ENCODE measurements around the gene TPO. TPM values are rescaled to one million over a fixed set of nuclear protein-coding genes. Genes with fewer than 3 reads are reported as not detected.

The TPO gene
- total RNA-seq, 1 donor from 2014 or later = 52.5 TPM

- Histone ChIP-seq H3K27ac (no peak overlapping the region), H3K4me1 (no peaks in the 10 kb centered on the region), H3K9me3 (no peaks in the 10 kb centered on the region), H3K36me3 (no peaks in the 10 kb centered on the region), H3K4me3 (no peak overlapping the region), H3K27me3 (no peaks in the 10 kb centered on the region)
- TF ChIP-seq, protein P1, sequence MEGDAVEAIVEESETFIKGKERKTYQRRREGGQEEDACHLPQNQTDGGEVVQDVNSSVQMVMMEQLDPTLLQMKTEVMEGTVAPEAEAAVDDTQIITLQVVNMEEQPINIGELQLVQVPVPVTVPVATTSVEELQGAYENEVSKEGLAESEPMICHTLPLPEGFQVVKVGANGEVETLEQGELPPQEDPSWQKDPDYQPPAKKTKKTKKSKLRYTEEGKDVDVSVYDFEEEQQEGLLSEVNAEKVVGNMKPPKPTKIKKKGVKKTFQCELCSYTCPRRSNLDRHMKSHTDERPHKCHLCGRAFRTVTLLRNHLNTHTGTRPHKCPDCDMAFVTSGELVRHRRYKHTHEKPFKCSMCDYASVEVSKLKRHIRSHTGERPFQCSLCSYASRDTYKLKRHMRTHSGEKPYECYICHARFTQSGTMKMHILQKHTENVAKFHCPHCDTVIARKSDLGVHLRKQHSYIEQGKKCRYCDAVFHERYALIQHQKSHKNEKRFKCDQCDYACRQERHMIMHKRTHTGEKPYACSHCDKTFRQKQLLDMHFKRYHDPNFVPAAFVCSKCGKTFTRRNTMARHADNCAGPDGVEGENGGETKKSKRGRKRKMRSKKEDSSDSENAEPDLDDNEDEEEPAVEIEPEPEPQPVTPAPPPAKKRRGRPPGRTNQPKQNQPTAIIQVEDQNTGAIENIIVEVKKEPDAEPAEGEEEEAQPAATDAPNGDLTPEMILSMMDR (IDR thresholded peaks at IDR 0.05) = no peak
- intact Hi-C loops (cut with DNase I) = no loop called here
- DNase-seq (ENCODE audit: low spot score in 2 of 2) = no peak
Measured at GRCh38 chr2:1556776-1557466, 143.7 kb downstream of the TPO start.

- H3K9me3 ChIP-seq = no peaks in the 10 kb centered on the region
- no peak overlapping the region for H3K27ac ChIP-seq
- intact Hi-C loops (cut with DNase I) = no loop called here
- no peaks in the 10 kb centered on the region for H3K27me3 ChIP-seq
- H3K4me3 ChIP-seq = no peak overlapping the region
- TF ChIP-seq, protein P1 (IDR thresholded peaks at IDR 0.05) = no peak
- no peaks in the 10 kb centered on the region for H3K36me3 ChIP-seq
- no peaks in the 10 kb centered on the region for H3K4me1 ChIP-seq
- DNase-seq (ENCODE audit: low spot score in 2 of 2) = no peak
Measured at GRCh38 chr2:1557467-1557820, 144.2 kb downstream of the TPO start.

DNA sequence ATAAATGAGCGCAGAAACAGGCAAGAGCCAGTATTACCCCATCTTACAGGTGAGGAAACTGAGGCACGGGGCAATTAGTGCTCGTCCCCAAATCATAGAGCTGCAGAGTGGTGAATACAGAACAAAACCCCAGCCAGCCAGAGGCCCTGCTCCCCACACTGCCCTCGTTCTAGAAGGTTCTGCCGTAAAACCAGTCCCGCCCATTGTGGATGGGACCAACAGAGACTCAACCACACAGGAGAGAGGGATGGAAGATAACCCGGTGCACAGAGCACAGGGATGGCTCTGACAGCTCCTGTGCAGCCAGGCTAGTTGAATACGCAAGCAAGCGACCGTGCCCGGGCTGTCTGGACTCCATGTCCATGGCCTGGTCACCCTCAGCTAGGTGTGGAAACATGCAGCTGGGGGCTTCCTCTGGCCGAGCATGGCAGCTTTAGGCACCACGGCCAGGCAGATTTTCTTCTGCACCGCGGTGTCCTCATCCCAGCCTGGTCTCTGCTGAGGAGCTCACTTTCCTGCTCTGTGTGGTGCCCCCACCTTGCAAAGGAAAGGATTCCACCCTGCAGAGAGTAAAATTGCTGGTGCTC, 146.4 kb downstream of the TPO start:
- H3K9me3 ChIP-seq = no peaks in the 10 kb centered on the region
- DNase-seq (ENCODE audit: low spot score in 2 of 2) = no peak
- TF ChIP-seq, protein P1 (IDR thresholded peaks at IDR 0.05) = no peak
- no peak overlapping the region for H3K4me3 ChIP-seq
- H3K4me1 ChIP-seq = no peaks in the 10 kb centered on the region
- intact Hi-C loops (cut with DNase I) = no loop called here
- H3K27me3 ChIP-seq = no peaks in the 10 kb centered on the region
- H3K27ac ChIP-seq = no peak overlapping the region
- no peaks in the 10 kb centered on the region for H3K36me3 ChIP-seq

GRCh38 chr2:1561259-1561658, 148.0 kb downstream of the TPO start:
- Histone ChIP-seq H3K36me3 (no peaks in the 10 kb centered on the region), H3K4me1 (no peaks in the 10 kb centered on the region), H3K9me3 (no peaks in the 10 kb centered on the region), H3K4me3 (no peak overlapping the region), H3K27ac (no peak overlapping the region), H3K27me3 (no peaks in the 10 kb centered on the region)
- TF ChIP-seq, protein P1 (IDR thresholded peaks at IDR 0.05) = no peak
- no peak for DNase-seq (ENCODE audit: low spot score in 2 of 2)
- intact Hi-C loops (cut with DNase I) = no loop called here

DNA sequence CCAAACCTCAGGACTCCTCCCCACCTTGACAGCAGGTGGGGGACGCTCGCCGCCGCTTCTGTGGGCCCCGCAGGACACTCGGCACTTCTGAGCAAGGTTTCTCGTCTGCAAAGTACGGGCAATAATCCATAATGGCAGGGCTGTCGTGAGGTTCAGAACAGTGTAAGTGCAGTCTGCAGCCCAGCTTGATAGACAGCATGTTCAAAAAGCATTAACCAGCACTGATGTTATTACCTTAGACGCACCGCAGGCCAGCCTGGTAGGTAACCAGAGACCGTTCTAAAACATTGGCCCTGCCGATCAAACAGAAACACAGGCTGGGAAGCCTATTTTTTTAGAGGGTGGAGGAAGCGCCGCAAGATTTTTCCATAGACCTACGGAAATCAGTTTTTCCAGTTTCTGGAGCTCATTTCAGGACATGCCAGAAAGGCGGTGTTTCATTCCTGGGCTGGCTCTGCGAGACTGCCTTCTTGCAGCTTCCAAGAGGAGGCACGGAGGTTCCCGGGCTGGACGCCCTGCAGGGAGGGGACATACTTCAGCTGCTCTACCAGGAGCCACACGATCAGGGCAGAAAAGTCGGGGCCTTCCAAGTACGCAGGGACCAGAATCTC, 148.7 kb downstream of the TPO start:
- intact Hi-C loops (cut with DNase I) = no loop called here
- no peaks in the 10 kb centered on the region for H3K27me3 ChIP-seq
- peak overlapping the region in 1 of 2 donors; percentile 11 for H3K4me3 ChIP-seq
- no peak overlapping the region for H3K27ac ChIP-seq
- TF ChIP-seq, protein P1 (IDR thresholded peaks at IDR 0.05) = no peak
- no peaks in the 10 kb centered on the region for H3K4me1 ChIP-seq
- DNase-seq (ENCODE audit: low spot score in 2 of 2) = no peak
- H3K9me3 ChIP-seq = no peaks in the 10 kb centered on the region
- no peaks in the 10 kb centered on the region for H3K36me3 ChIP-seq
